Measurements from ENCODE around the gene BHLHE40. TPM values are rescaled to one million over a fixed set of nuclear protein-coding genes. Genes with fewer than 3 reads are reported as not detected.
A peak's percentile ranks its signal among the peaks of the same experiment; 100 is the strongest.

BHLHE40 gene
- total RNA-seq, 1 donor from 2014 or later: 347 TPM

- intact Hi-C loops (cut with DNase I): loop anchor here (5.0 kb wide), 1 partner anchor 265 kb away; no protein-coding TSS in a partner anchor
- peaks cover 63% of the 10 kb centered on the region for H3K4me1 ChIP-seq
- H3K27me3 ChIP-seq: no peaks in the 10 kb centered on the region
- H3K27ac ChIP-seq: peak overlapping the region; percentile 98
- no peaks in the 10 kb centered on the region for H3K9me3 ChIP-seq
- no peak for DNase-seq (ENCODE audit: extremely low spot score in 2 of 2)
- H3K36me3 ChIP-seq: no peaks in the 10 kb centered on the region
- H3K4me3 ChIP-seq: peak overlapping the region; percentile 43 to 48
- no peak for TF ChIP-seq POLR2A (IDR thresholded peaks at IDR 0.05)
- TF ChIP-seq CTCF (IDR thresholded peaks at IDR 0.05): no peak
- TF ChIP-seq POLR2AphosphoS5 (IDR thresholded peaks at IDR 0.05; ENCODE audit: insufficient read depth in 1 of 2, low read depth in 1 of 2): no peak
Observed at GRCh38 chr3:4987538-4988296, 8.5 kb downstream of the BHLHE40 start.

- peak in 1 of 2 donors; percentile 89 for DNase-seq (ENCODE audit: extremely low spot score in 2 of 2)
- no peaks in the 10 kb centered on the region for H3K27me3 ChIP-seq
- no peak overlapping the region for H3K4me3 ChIP-seq
- no peaks in the 10 kb centered on the region for H3K36me3 ChIP-seq
- intact Hi-C loops (cut with DNase I): loop anchor here (5.0 kb wide), 1 partner anchor 267 kb away; no protein-coding TSS in a partner anchor
- TF ChIP-seq POLR2AphosphoS5 (IDR thresholded peaks at IDR 0.05; ENCODE audit: insufficient read depth in 1 of 2, low read depth in 1 of 2): no peak
- TF ChIP-seq CTCF (IDR thresholded peaks at IDR 0.05): no peak
- no peak for TF ChIP-seq POLR2A (IDR thresholded peaks at IDR 0.05)
- peaks cover 48% of the 10 kb centered on the region for H3K4me1 ChIP-seq
- peak overlapping the region; percentile 98 for H3K27ac ChIP-seq
- no peaks in the 10 kb centered on the region for H3K9me3 ChIP-seq
Observed at GRCh38 chr3:4988983-4989834, 10.0 kb downstream of the BHLHE40 start.

- Histone ChIP-seq H3K27ac (peak overlapping the region; percentile 98), H3K27me3 (no peaks in the 10 kb centered on the region), H3K36me3 (no peaks in the 10 kb centered on the region), H3K4me3 (no peak overlapping the region), H3K9me3 (no peaks in the 10 kb centered on the region), H3K4me1 (peaks cover 47% of the 10 kb centered on the region)
- no peak for DNase-seq (ENCODE audit: extremely low spot score in 2 of 2)
- no peak for TF ChIP-seq CTCF (IDR thresholded peaks at IDR 0.05)
- TF ChIP-seq POLR2A (IDR thresholded peaks at IDR 0.05): no peak
- no peak for TF ChIP-seq POLR2AphosphoS5 (IDR thresholded peaks at IDR 0.05; ENCODE audit: insufficient read depth in 1 of 2, low read depth in 1 of 2)
- intact Hi-C loops (cut with DNase I): no loop called here
Observed at GRCh38 chr3:4990069-4990468, 10.8 kb downstream of the BHLHE40 start.

GRCh38 chr3:4992118-4992517 lies 12.9 kb downstream of the BHLHE40 start:
- Histone ChIP-seq H3K27ac (no peak overlapping the region), H3K27me3 (no peaks in the 10 kb centered on the region), H3K4me1 (peaks cover 36% of the 10 kb centered on the region), H3K36me3 (no peaks in the 10 kb centered on the region), H3K4me3 (no peak overlapping the region), H3K9me3 (no peaks in the 10 kb centered on the region)
- no peak for TF ChIP-seq CTCF (IDR thresholded peaks at IDR 0.05)
- TF ChIP-seq POLR2A (IDR thresholded peaks at IDR 0.05): no peak
- TF ChIP-seq POLR2AphosphoS5 (IDR thresholded peaks at IDR 0.05; ENCODE audit: insufficient read depth in 1 of 2, low read depth in 1 of 2): no peak
- intact Hi-C loops (cut with DNase I): no loop called here
- DNase-seq (ENCODE audit: extremely low spot score in 2 of 2): peak in 1 of 2 donors; percentile 34
